Right cardiac atrium (tissue), 5 donors: ENCODE measurements around the gene PAPSS2. TPM values are rescaled to one million over a fixed set of nuclear protein-coding genes. Genes with fewer than 3 reads are reported as not detected.

Experiments used
- ATAC-seq, 2 donors: fragments of 200-7000 bp; cut with Tn5 transposase; one replicate each; pipeline versions ENCODE4 v1.8.0 to v1.9.1; 2020; ENCODE audit warnings: moderate library complexity in 2 of 2, mild to moderate bottlenecking in 1 of 2
- DNase-seq, 3 donors: peaks; one replicate each; pipeline ENCODE4 v3.0.0-alpha.2; 2020
- H3K27ac ChIP-seq: one replicate; pipeline ENCODE4 v1.5.1; 2013; ENCODE audit warnings: mild to moderate bottlenecking, low read length, control low read depth, moderate library complexity
- H3K27me3 ChIP-seq: one replicate; pipeline ENCODE4 v1.6.1; 2013; ENCODE audit not compliant: control insufficient read depth, insufficient read depth
- H3K4me1 ChIP-seq: one replicate; pipeline ENCODE4 v1.6.1; 2013; ENCODE audit warnings: low read length; ENCODE audit not compliant: control insufficient read depth, insufficient read depth
- H3K4me3 ChIP-seq: one replicate; pipeline ENCODE4 v1.5.1; 2013; ENCODE audit warnings: low read length, control low read depth
- H3K9me3 ChIP-seq: one replicate; pipeline ENCODE4 v1.6.1; 2013; ENCODE audit warnings: low read length; ENCODE audit not compliant: control insufficient read depth
- WGBS: extraction: QIAGEN DNeasy Blood & Tissue Kit; methylation state at CpG from one replicate; pipeline ENCODE4 v1.1.7; 2013; 5-methylcytosine and 5-hydroxymethylcytosine counted together
- intact Hi-C, 4 donors: fragments of 100-400 bp; cut with DNase I; formaldehyde crosslinking; loops; one replicate each; pipeline versions ENCODE4 v1.11.0 to v1.14.0; 2022 to 2023
- polyA plus RNA-seq: library from polyadenylated mRNA; stranded (reverse); fragments of 200-250 nt; gene quantifications from one replicate; pipeline ENCODE4 v1.2.3, GENCODE V29; 2013
- total RNA-seq, 4 donors: library from RNA; stranded (reverse); fragmentation: NEBNext Ultra II Directional; extraction: Animal tissue kit (Norgen Biotek cat#: 25700); gene quantifications; one replicate each; pipeline ENCODE4 v1.2.1, GENCODE V29; 2021
- donor health status: healthy with polysubstance abuse.
- donor health status: DM: no; HTN: yes; CAD: no.
- donor health status: DM: no; HTN: no; CAD: no.
- donor health status: DM: no; HTN: yes; CAD: no; lungs with severe emphysema.
- donor health status: DM: yes; HTN: yes; CAD: no.

PAPSS2 gene
- total and polyA plus RNA-seq, 5 donors, result 5.0 to 15.9 (median 13.9) TPM

- Histone ChIP-seq H3K4me1 (peaks cover 2% of the 10 kb centered on the region), H3K27me3 (no peaks in the 10 kb centered on the region), H3K9me3 (no peaks in the 10 kb centered on the region), H3K4me3 (no peak overlapping the region), H3K27ac (no peak overlapping the region)
- intact Hi-C loops, result no loop called here
- peak in 1 of 2 donors; percentile 41 for ATAC-seq
- DNase-seq, result no peak
- WGBS, result 80% methylated on average over 11 of the region's 11 CpGs
These were observed 53.4 kb downstream of the PAPSS2 start for GRCh38 chr10:87712913-87713616.

DNA sequence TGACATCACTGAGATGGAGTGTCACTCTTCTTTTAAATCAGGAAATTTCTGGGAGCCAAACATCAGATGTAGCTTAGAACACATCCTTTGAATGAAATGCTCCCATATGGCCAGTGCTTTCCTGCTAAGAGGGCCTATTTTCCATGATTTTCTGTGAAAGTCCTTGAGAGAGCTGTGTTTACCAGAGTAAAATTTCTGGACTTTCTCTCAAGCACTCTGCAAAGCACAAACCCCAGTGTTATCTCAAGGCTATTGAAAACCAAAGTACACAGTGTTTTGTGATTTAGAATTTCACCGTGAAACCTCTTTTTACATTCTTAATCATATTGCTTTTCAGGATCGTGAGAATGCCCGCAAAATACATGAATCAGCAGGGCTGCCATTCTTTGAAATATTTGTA lies 54.0 kb downstream of the PAPSS2 start:
- H3K27ac ChIP-seq, result no peak overlapping the region
- no peak for ATAC-seq
- DNase-seq, result no peak
- intact Hi-C loops, result no loop called here
- peaks cover 2% of the 10 kb centered on the region for H3K4me1 ChIP-seq
- H3K4me3 ChIP-seq, result no peak overlapping the region
- 77% methylated on average over 3 of the region's 3 CpGs for WGBS
- H3K27me3 ChIP-seq, result no peaks in the 10 kb centered on the region
- no peaks in the 10 kb centered on the region for H3K9me3 ChIP-seq

- ATAC-seq (peak; percentile 33 to 36), DNase-seq (no peak)
- 77% methylated on average over 3 of the region's 3 CpGs for WGBS
- peaks cover 2% of the 10 kb centered on the region for H3K4me1 ChIP-seq
- no peaks in the 10 kb centered on the region for H3K9me3 ChIP-seq
- H3K4me3 ChIP-seq, result no peak overlapping the region
- H3K27ac ChIP-seq, result peak overlapping the region; percentile 63
- intact Hi-C loops, result no loop called here
- no peaks in the 10 kb centered on the region for H3K27me3 ChIP-seq
These were observed 56.1 kb downstream of the PAPSS2 start for GRCh38 chr10:87715552-87716347.

DNA sequence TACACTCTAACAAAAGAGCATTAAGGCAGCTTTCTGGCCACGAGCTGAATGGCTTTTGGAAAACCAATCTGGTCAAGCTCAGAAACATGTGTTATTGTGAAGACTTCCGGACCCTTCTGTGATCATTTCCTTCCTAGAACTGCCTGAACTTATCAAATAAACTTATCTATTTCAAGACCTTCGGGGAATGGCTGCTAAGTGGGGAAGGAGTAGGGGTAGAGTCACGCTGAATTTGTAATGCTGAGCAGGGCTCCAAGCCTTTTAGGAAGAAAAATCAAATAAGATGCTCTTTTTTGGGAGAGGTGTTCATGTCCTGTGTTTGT lies 56.6 kb downstream of the PAPSS2 start:
- no peaks in the 10 kb centered on the region for H3K9me3 ChIP-seq
- intact Hi-C loops, result no loop called here
- DNase-seq, result no peak
- peak overlapping the region; percentile 34 for H3K27ac ChIP-seq
- no peak overlapping the region for H3K4me3 ChIP-seq
- no peaks in the 10 kb centered on the region for H3K27me3 ChIP-seq
- peaks cover 2% of the 10 kb centered on the region for H3K4me1 ChIP-seq
- WGBS, result 50% methylated on average over 4 of the region's 4 CpGs
- peak; percentile 29 to 58 for ATAC-seq

DNA sequence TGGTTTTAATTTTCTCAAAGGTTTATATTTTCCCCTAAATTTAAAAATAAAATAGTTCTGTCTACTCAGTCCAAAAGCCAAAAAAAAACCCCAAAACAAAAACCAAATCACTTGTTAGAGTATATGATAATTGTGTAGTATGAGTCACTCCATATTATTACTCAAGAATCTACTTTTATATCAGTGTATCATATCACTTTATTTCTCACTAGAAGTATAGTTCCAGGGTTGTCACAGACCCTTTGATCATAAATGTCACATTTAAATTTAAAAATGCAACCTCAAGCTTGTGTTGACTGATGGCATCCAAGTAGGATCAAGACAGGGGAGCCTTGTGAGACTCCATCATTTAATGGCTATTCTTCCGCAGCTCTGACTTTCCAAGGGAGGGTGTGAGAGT lies 61.0 kb downstream of the PAPSS2 start:
- Histone ChIP-seq H3K4me3 (no peak overlapping the region), H3K9me3 (no peaks in the 10 kb centered on the region), H3K4me1 (peaks cover 2% of the 10 kb centered on the region), H3K27me3 (no peaks in the 10 kb centered on the region), H3K27ac (no peak overlapping the region)
- DNase-seq (no peak), ATAC-seq (no peak)
- intact Hi-C loops, result no loop called here
- 96% methylated on average over 1 of the region's 1 CpG for WGBS

GRCh38 chr10:87721781-87722180 lies 62.1 kb downstream of the PAPSS2 start:
- DNase-seq (no peak), ATAC-seq (no peak)
- 80% methylated on average over 2 of the region's 2 CpGs for WGBS
- Histone ChIP-seq H3K9me3 (no peaks in the 10 kb centered on the region), H3K27ac (no peak overlapping the region), H3K27me3 (no peaks in the 10 kb centered on the region), H3K4me3 (no peak overlapping the region), H3K4me1 (peaks cover 2% of the 10 kb centered on the region)
- intact Hi-C loops, result no loop called here

- no peaks in the 10 kb centered on the region for H3K4me1 ChIP-seq
- no peaks in the 10 kb centered on the region for H3K9me3 ChIP-seq
- 71% methylated on average over 4 of the region's 4 CpGs for WGBS
- H3K27me3 ChIP-seq, result no peaks in the 10 kb centered on the region
- H3K4me3 ChIP-seq, result no peak overlapping the region
- no peak overlapping the region for H3K27ac ChIP-seq
- intact Hi-C loops, result no loop called here
- DNase-seq (no peak), ATAC-seq (no peak)
These were observed 63.0 kb downstream of the PAPSS2 start for GRCh38 chr10:87722716-87723115.

DNA sequence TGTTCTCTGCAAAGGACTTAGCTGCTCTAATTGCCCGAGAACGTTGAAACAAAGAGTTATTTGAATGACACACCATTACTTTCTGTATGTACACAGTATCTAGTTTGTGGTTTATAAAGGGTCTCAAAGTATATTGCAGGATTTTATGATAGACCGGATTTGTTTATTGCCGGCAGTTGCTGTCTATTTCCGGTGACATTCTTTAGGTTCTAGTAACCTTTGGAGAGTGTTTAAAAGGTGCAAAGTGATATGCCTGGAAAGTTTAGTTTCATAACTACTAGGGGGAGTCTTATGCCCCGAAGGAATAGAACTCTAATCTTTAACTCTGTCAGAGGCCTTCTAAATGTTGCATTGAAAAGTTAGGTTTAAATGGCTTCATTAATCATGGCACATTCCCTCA lies 63.8 kb downstream of the PAPSS2 start:
- WGBS, result 69% methylated on average over 6 of the region's 6 CpGs
- Histone ChIP-seq H3K27me3 (no peaks in the 10 kb centered on the region), H3K9me3 (no peaks in the 10 kb centered on the region), H3K4me3 (no peak overlapping the region), H3K4me1 (no peaks in the 10 kb centered on the region), H3K27ac (no peak overlapping the region)
- intact Hi-C loops, result no loop called here
- DNase-seq (no peak), ATAC-seq (no peak)

GRCh38 chr10:87724789-87725188 lies 65.1 kb downstream of the PAPSS2 start:
- Histone ChIP-seq H3K27ac (no peak overlapping the region), H3K9me3 (no peaks in the 10 kb centered on the region), H3K4me1 (no peaks in the 10 kb centered on the region), H3K27me3 (no peaks in the 10 kb centered on the region), H3K4me3 (no peak overlapping the region)
- ATAC-seq (no peak), DNase-seq (no peak)
- 97% methylated on average over 5 of the region's 5 CpGs for WGBS
- intact Hi-C loops, result no loop called here

DNA sequence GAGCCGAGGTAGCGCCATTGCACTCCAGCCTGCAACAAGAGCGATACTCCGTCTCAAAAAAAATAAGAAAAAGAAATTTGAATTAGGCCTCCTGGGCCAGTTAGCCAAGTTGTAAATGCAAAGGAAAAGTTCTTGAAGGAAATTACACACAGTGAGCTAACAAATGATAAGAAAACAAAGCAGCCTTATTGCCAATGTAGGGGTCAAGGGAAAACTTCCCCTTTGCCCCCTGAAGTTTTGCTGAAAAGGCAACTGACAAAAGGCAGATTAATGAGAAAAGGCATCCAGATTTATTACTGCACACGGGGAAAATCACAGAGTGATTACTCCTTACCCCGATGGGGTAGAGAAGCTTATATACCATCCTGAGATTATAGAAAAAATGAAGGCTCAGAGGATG lies 70.3 kb downstream of the PAPSS2 start:
- Histone ChIP-seq H3K9me3 (no peaks in the 10 kb centered on the region), H3K4me1 (peaks cover 6% of the 10 kb centered on the region), H3K27me3 (no peaks in the 10 kb centered on the region), H3K27ac (no peak overlapping the region), H3K4me3 (no peak overlapping the region)
- intact Hi-C loops, result loop anchor here in 2 of 4 donors (10.0 kb wide), 1 partner anchor 195 kb away; no protein-coding TSS in a partner anchor
- DNase-seq (no peak), ATAC-seq (no peak)
- WGBS, result 77% methylated on average over 6 of the region's 6 CpGs

- Histone ChIP-seq H3K9me3 (no peaks in the 10 kb centered on the region), H3K27me3 (no peaks in the 10 kb centered on the region), H3K4me3 (no peak overlapping the region), H3K4me1 (peaks cover 8% of the 10 kb centered on the region), H3K27ac (no peak overlapping the region)
- intact Hi-C loops, result loop anchor here in 2 of 4 donors (10.0 kb wide), 1 partner anchor 198 kb away; no protein-coding TSS in a partner anchor
- 54% methylated on average over 5 of the region's 5 CpGs for WGBS
- ATAC-seq, result peak; percentile 55 to 87
- no peak for DNase-seq
These were observed 73.4 kb downstream of the PAPSS2 start for GRCh38 chr10:87733081-87733480.
